NB4 (cell line): ENCODE measurements around the gene ZNF620.

Experiments used
- DNase-seq: peaks from one replicate; pipeline ENCODE4 v3.0.0; 2010; ENCODE audit warnings: low read depth
- H3K4me3 ChIP-seq: one replicate; pipeline ENCODE4 v1.5.1; 2011; ENCODE audit warnings: mild to moderate bottlenecking, low read depth, low read length, moderate library complexity
- CTCF ChIP-seq: IDR thresholded peaks from one replicate; pipeline ENCODE4 v1.5.1; 2012; ENCODE audit warnings: low read depth, low read length
- MYC ChIP-seq: IDR thresholded peaks from 2 replicates; pipeline ENCODE4 v1.6.1; 2011; ENCODE audit warnings: low read depth, low read length
- POLR2A ChIP-seq: IDR thresholded peaks from 2 replicates; pipeline ENCODE4 v1.6.1; 2011; ENCODE audit warnings: mild to moderate bottlenecking; ENCODE audit not compliant: insufficient read length; ENCODE audit errors: extremely low read depth
- TF ChIP-seq, protein P1 (sequence below): IDR thresholded peaks from 2 replicates; pipeline ENCODE4 v1.6.1; 2011; ENCODE audit warnings: low read depth, low read length

ZNF620 gene

DNA sequence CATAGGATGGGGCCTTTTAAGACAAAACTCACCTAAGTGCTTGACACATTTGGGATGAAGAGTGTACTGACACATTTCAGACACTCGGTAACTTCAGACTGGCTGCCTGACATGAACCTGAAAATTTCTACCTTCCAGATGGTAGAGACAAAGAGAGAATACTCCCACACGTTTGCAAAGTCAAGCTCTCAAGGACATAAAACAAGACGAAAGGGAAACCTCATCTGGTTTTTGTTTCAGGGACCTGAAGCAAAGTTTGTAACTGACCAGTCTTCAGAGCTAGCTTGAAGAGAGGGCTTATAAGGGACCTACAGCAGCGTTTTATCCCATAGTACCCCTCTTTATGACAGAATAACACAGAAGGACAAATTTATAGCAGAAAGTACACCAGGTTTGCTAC, 60.9 kb downstream of the ZNF620 start:
- TF ChIP-seq MYC (no peak), POLR2A (no peak), CTCF (no peak)
- TF ChIP-seq, protein P1, sequence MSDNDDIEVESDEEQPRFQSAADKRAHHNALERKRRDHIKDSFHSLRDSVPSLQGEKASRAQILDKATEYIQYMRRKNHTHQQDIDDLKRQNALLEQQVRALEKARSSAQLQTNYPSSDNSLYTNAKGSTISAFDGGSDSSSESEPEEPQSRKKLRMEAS: no peak
- no peak for DNase-seq
- no peak overlapping the region for H3K4me3 ChIP-seq
